Calu3 (cell line): ENCODE data around the gene TXNRD1. TPM values are rescaled to one million over a fixed set of nuclear protein-coding genes. Genes with fewer than 3 reads are reported as not detected.
"Not testable (repeated sequence)": the region's sequence is repeated elsewhere in the genome, so short reads cannot be mapped to it uniquely, and the experiment has no call there.

Experiments used
- BruUV-seq: library from RNA; stranded (reverse); fragments of 400-500 nt; replicated peaks from 2 replicates; lab custom pipeline; 2021; lab: Mats Ljungman, UMichigan
- CTCF ChIA-PET: fragments of 300-600 bp; sonication (Branson Sonifier 250); formaldehyde crosslinking; loops from one replicate; lab custom pipeline; 2022; ENCODE audit warnings: antibody characterized with exemption; lab: Charles Lee
- DNase-seq: peaks from one replicate; pipeline ENCODE4 v3.0.0; 2022
- H3K27ac Mint-ChIP-seq: one replicate; pipeline ENCODE4 v1.8.0; 2022; ENCODE audit warnings: mixed read lengths; ENCODE audit not compliant: unreplicated experiment
- H3K27me3 Mint-ChIP-seq: one replicate; pipeline ENCODE4 v1.8.0; 2022; ENCODE audit warnings: mixed read lengths; ENCODE audit not compliant: unreplicated experiment
- H3K36me3 Mint-ChIP-seq: one replicate; pipeline ENCODE4 v1.8.0; 2022; ENCODE audit warnings: mild to moderate bottlenecking, moderate library complexity, mixed read lengths; ENCODE audit not compliant: insufficient read depth, unreplicated experiment
- H3K4me1 Mint-ChIP-seq: one replicate; pipeline ENCODE4 v1.8.0; 2022; ENCODE audit warnings: mild to moderate bottlenecking, low read depth, mixed read lengths; ENCODE audit not compliant: unreplicated experiment
- H3K4me3 Mint-ChIP-seq: one replicate; pipeline ENCODE4 v1.8.0; 2022; ENCODE audit warnings: mild to moderate bottlenecking, low read depth, moderate library complexity, mixed read lengths; ENCODE audit not compliant: unreplicated experiment
- H3K9me3 Mint-ChIP-seq: one replicate; pipeline ENCODE4 v1.8.0; 2022; ENCODE audit warnings: low read depth, mixed read lengths; ENCODE audit not compliant: unreplicated experiment
- CTCF ChIP-seq: fragments of 200-600 bp; IDR thresholded peaks from one replicate; pipeline ENCODE4 v1.8.0; 2022; ENCODE audit warnings: antibody characterized with exemption; ENCODE audit not compliant: unreplicated experiment
- intact Hi-C: fragments of 100-400 bp; cut with micrococcal nuclease; formaldehyde crosslinking; loops from one replicate; pipeline ENCODE4 v1.10.0; 2022; ENCODE audit not compliant: unreplicated experiment
- total RNA-seq: library from RNA; stranded (reverse); gene quantifications from 2 replicates; pipeline ENCODE4 v1.2.3, GENCODE V29; 2022

Gene TXNRD1
- total RNA-seq, 1 experiment from 2014 or later = 262 TPM

- TF ChIP-seq CTCF = no peak
- Mint-ChIP-seq H3K4me1 (peaks cover 4% of the 10 kb centered on the region), H3K36me3 (peaks cover 4% of the 10 kb centered on the region), H3K27ac (no peak overlapping the region), H3K9me3 (no peaks in the 10 kb centered on the region), H3K27me3 (no peaks in the 10 kb centered on the region), H3K4me3 (no peak overlapping the region)
- no TSS peak for BruUV-seq
- DNase-seq = no peak
- intact Hi-C loops = no loop called here
- CTCF ChIA-PET = no interaction called here
Observed at GRCh38 chr12:104263026-104263425, 47.4 kb downstream of the TXNRD1 start.

- Mint-ChIP-seq H3K9me3 (no peaks in the 10 kb centered on the region), H3K4me1 (no peaks in the 10 kb centered on the region), H3K27ac (no peak overlapping the region), H3K36me3 (peaks cover 4% of the 10 kb centered on the region), H3K4me3 (no peak overlapping the region), H3K27me3 (no peaks in the 10 kb centered on the region)
- CTCF ChIA-PET = interaction anchor here (0.6 kb wide), 1 partner anchor 304 kb away, joined by 6 read pairs; no protein-coding TSS in a partner anchor
- no TSS peak for BruUV-seq
- TF ChIP-seq CTCF = no peak
- intact Hi-C loops = no loop called here
- no peak for DNase-seq
Observed at GRCh38 chr12:104263580-104264358, 48.2 kb downstream of the TXNRD1 start.

- H3K9me3 Mint-ChIP-seq, H3K36me3 Mint-ChIP-seq, CTCF ChIA-PET, H3K27ac Mint-ChIP-seq, DNase-seq, H3K4me3 Mint-ChIP-seq, intact Hi-C loops, H3K27me3 Mint-ChIP-seq, H3K4me1 Mint-ChIP-seq: not testable (repeated sequence)
- BruUV-seq = TSS peak; percentile 61
Observed at GRCh38 chr12:104265436-104265835, 49.9 kb downstream of the TXNRD1 start.

- Mint-ChIP-seq H3K9me3 (no peaks in the 10 kb centered on the region), H3K4me3 (no peak overlapping the region), H3K27me3 (no peaks in the 10 kb centered on the region), H3K36me3 (peaks cover 8% of the 10 kb centered on the region), H3K27ac (no peak overlapping the region), H3K4me1 (peaks cover 33% of the 10 kb centered on the region)
- no peak for TF ChIP-seq CTCF
- CTCF ChIA-PET = interaction anchor here (0.7 kb wide), 1 partner anchor 56 kb away, joined by 3 read pairs; no protein-coding TSS in a partner anchor
- DNase-seq = peak; percentile 70
- intact Hi-C loops = no loop called here
- no TSS peak for BruUV-seq
Observed at GRCh38 chr12:104272938-104273337, 57.4 kb downstream of the TXNRD1 start.

GRCh38 chr12:104273503-104273902 lies 57.9 kb downstream of the TXNRD1 start:
- no peaks in the 10 kb centered on the region for H3K27me3 Mint-ChIP-seq
- no peak overlapping the region for H3K4me3 Mint-ChIP-seq
- H3K4me1 Mint-ChIP-seq = peaks cover 33% of the 10 kb centered on the region
- no TSS peak for BruUV-seq
- CTCF ChIA-PET = no interaction called here
- H3K27ac Mint-ChIP-seq = no peak overlapping the region
- no peak for TF ChIP-seq CTCF
- intact Hi-C loops = no loop called here
- peaks cover 8% of the 10 kb centered on the region for H3K36me3 Mint-ChIP-seq
- no peaks in the 10 kb centered on the region for H3K9me3 Mint-ChIP-seq
- no peak for DNase-seq
